Prostate gland (tissue), 2 donors: Measurements from ENCODE around the gene KIF1B. TPM values are rescaled to one million over a fixed set of nuclear protein-coding genes. Genes with fewer than 3 reads are reported as not detected.
"Not testable (repeated sequence)": the region's sequence is repeated elsewhere in the genome, so short reads cannot be mapped to it uniquely, and the experiment has no call there.

Experiments
- DNase-seq: peaks from one replicate; pipeline ENCODE4 v3.0.0-alpha.2; 2019; ENCODE audit warnings: low spot score
- H3K27ac ChIP-seq, 2 donors: fragments of 200-600 bp; sonication (generic); 2 replicates each; pipeline ENCODE4 v1.5.1; 2017 to 2019
- H3K27me3 ChIP-seq: fragments of 200-600 bp; sonication (generic); replicated peaks from 2 replicates; pipeline ENCODE4 v1.5.1; 2019; ENCODE audit not compliant: insufficient read depth
- H3K36me3 ChIP-seq, 2 donors: fragments of 200-600 bp; sonication (generic); 1 replicate in 1 of 2; 2 replicates in 1 of 2; pipeline versions ENCODE4 v1.5.1 to v1.8.1; 2017 to 2019
- H3K4me1 ChIP-seq: fragments of 200-600 bp; sonication (generic); replicated peaks from 2 replicates; pipeline ENCODE4 v1.5.1; 2019
- H3K4me3 ChIP-seq, 2 donors: fragments of 200-600 bp; sonication (generic); 2 replicates each; pipeline ENCODE4 v1.5.1; 2017 to 2019
- H3K9me3 ChIP-seq: fragments of 200-600 bp; sonication (generic); 2 replicates; pipeline ENCODE4 v1.5.1; 2017
- POLR2A ChIP-seq: fragments of 450-650 bp; IDR thresholded peaks from one replicate; pipeline ENCODE4 v1.6.1; 2016; ENCODE audit warnings: antibody characterized with exemption, mild to moderate bottlenecking
- POLR2AphosphoS5 ChIP-seq: sonication (generic); formaldehyde crosslinking; IDR thresholded peaks from one replicate; pipeline ENCODE4 v1.6.1; 2017; ENCODE audit warnings: antibody characterized with exemption
- WGBS: methylation state at CpG from one replicate; pipeline ENCODE4 v1.1.5; 2018; 5-methylcytosine and 5-hydroxymethylcytosine counted together
- intact Hi-C: fragments of 100-400 bp; cut with DNase I; formaldehyde crosslinking; loops from one replicate; pipeline ENCODE4 v1.14.2; 2022
- total RNA-seq, 2 donors: library from RNA; depleted of rRNA; stranded (reverse); fragments of >200 nt; gene quantifications; one replicate each; pipeline ENCODE4 v1.1.0, GENCODE V29; 2016
- TF ChIP-seq, protein P1 (sequence below), 4 experiments: fragments of 200-600 bp in 2 of 4; fragments of 450-650 bp in 2 of 4; sonication (generic) in 2 of 4; IDR thresholded peaks; 1 replicate in 3 of 4; 2 replicates in 1 of 4; pipeline ENCODE4 v1.5.1; 2016 to 2019; ENCODE audit warnings: antibody characterized with exemption in 4 of 4, mild to moderate bottlenecking in 2 of 4, moderate library complexity in 2 of 4

KIF1B gene
- total RNA-seq, 2 donors from 2014 or later, result 31.3 to 56.8 TPM

- Histone ChIP-seq H3K4me3 (no peak overlapping the region), H3K4me1 (no peaks in the 10 kb centered on the region), H3K9me3 (no peaks in the 10 kb centered on the region), H3K27ac (no peak overlapping the region), H3K36me3 (no peaks in the 10 kb centered on the region), H3K27me3 (no peaks in the 10 kb centered on the region)
- no peak for DNase-seq
- WGBS, result 92% methylated on average over 6 of the region's 6 CpGs
- no peak for TF ChIP-seq POLR2A
- no peak for TF ChIP-seq POLR2AphosphoS5
- TF ChIP-seq, protein P1, sequence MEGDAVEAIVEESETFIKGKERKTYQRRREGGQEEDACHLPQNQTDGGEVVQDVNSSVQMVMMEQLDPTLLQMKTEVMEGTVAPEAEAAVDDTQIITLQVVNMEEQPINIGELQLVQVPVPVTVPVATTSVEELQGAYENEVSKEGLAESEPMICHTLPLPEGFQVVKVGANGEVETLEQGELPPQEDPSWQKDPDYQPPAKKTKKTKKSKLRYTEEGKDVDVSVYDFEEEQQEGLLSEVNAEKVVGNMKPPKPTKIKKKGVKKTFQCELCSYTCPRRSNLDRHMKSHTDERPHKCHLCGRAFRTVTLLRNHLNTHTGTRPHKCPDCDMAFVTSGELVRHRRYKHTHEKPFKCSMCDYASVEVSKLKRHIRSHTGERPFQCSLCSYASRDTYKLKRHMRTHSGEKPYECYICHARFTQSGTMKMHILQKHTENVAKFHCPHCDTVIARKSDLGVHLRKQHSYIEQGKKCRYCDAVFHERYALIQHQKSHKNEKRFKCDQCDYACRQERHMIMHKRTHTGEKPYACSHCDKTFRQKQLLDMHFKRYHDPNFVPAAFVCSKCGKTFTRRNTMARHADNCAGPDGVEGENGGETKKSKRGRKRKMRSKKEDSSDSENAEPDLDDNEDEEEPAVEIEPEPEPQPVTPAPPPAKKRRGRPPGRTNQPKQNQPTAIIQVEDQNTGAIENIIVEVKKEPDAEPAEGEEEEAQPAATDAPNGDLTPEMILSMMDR (IDR thresholded peaks at IDR 0.05), result no peak
- intact Hi-C loops, result no loop called here
These were observed 42.1 kb downstream of the KIF1B start for GRCh38 chr1:10252508-10252907.

DNA sequence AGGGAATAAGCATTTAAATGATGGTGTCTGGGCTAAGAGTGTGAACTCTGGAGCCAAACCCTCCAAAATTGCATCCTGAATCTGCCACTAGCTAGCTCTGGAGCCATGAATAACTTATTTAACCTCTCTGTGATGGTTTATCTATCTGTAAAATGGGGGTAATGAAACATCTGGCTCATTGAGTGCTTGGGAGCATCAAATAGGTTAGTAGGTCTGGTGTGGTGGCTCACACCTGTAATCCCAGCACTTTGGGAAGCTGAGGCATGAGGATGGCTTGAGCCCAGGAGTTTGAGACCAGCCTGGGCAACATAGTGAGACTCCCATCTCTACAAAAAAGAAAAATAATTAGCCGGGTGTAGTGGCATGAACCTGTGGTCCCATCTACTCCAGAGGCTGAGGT, 42.8 kb downstream of the KIF1B start:
- TF ChIP-seq POLR2AphosphoS5, result no peak
- TF ChIP-seq POLR2A, result no peak
- TF ChIP-seq, protein P1 (IDR thresholded peaks at IDR 0.05), result no peak
- no peaks in the 10 kb centered on the region for H3K4me1 ChIP-seq
- no peaks in the 10 kb centered on the region for H3K9me3 ChIP-seq
- no peak for DNase-seq
- no peak overlapping the region for H3K27ac ChIP-seq
- 82% methylated on average over 1 of the region's 1 CpG for WGBS
- intact Hi-C loops, result no loop called here
- H3K4me3 ChIP-seq, result no peak overlapping the region
- no peaks in the 10 kb centered on the region for H3K36me3 ChIP-seq
- no peaks in the 10 kb centered on the region for H3K27me3 ChIP-seq

GRCh38 chr1:10253755-10254154, 43.4 kb downstream of the KIF1B start:
- TF ChIP-seq POLR2A (no peak), POLR2AphosphoS5 (peak; percentile 44)
- TF ChIP-seq, protein P1 (IDR thresholded peaks at IDR 0.05), result no peak
- no peak overlapping the region for H3K4me3 ChIP-seq
- no peaks in the 10 kb centered on the region for H3K4me1 ChIP-seq
- no peaks in the 10 kb centered on the region for H3K9me3 ChIP-seq
- H3K36me3 ChIP-seq, result no peaks in the 10 kb centered on the region
- H3K27ac ChIP-seq, result no peak overlapping the region
- intact Hi-C loops, result no loop called here
- 0% methylated on average over 3 of the region's 3 CpGs for WGBS
- no peak for DNase-seq
- H3K27me3 ChIP-seq, result no peaks in the 10 kb centered on the region

- Histone ChIP-seq H3K36me3 (no peaks in the 10 kb centered on the region), H3K27ac (no peak overlapping the region), H3K4me3 (no peak overlapping the region), H3K27me3 (no peaks in the 10 kb centered on the region), H3K4me1 (no peaks in the 10 kb centered on the region), H3K9me3 (no peaks in the 10 kb centered on the region)
- TF ChIP-seq POLR2AphosphoS5 (no peak), POLR2A (no peak)
- TF ChIP-seq, protein P1 (IDR thresholded peaks at IDR 0.05), result no peak
- 49% methylated on average over 4 of the region's 4 CpGs for WGBS
- intact Hi-C loops, result no loop called here
- no peak for DNase-seq
These were observed 47.5 kb downstream of the KIF1B start for GRCh38 chr1:10257851-10258250.

GRCh38 chr1:10259547-10259946, 49.2 kb downstream of the KIF1B start:
- H3K27ac ChIP-seq, DNase-seq, H3K27me3 ChIP-seq, H3K4me1 ChIP-seq, H3K4me3 ChIP-seq, H3K36me3 ChIP-seq, intact Hi-C loops, H3K9me3 ChIP-seq: not testable (repeated sequence)
- WGBS, result 96% methylated on average over 9 of the region's 9 CpGs
